IPS-11a (cell line): ENCODE results near the gene CCDC154.

Experiments
- H3K4me3 ChIP-seq: one replicate; pipeline ENCODE4 v1.5.1; 2013; ENCODE audit warnings: low read depth, low read length, control low read depth

Gene CCDC154

GRCh38 chr16:1438229-1439057 lies 5.9 kb downstream of the CCDC154 start:
- H3K4me3 ChIP-seq: no peak overlapping the region

DNA sequence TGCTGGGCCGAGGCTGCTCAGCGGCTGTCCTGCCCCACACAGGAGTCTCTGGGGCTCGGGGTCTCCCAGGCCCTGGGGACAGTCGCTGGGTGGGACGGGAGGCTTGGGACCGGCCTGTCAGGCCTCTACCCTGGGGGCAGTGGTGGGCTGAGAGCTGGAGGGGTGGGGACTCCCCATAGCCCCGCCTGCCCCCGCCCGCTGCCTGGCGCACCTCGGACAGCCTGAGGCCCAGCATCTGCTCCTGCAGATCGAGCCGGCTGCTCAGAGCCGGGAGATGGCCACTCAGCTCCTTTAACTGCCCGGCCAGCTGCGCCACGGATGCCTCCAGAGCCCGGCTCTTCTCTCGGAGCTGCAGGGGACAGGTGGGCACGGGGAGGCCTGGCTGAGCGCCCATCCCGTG lies 6.8 kb downstream of the CCDC154 start:
- no peak overlapping the region for H3K4me3 ChIP-seq

DNA sequence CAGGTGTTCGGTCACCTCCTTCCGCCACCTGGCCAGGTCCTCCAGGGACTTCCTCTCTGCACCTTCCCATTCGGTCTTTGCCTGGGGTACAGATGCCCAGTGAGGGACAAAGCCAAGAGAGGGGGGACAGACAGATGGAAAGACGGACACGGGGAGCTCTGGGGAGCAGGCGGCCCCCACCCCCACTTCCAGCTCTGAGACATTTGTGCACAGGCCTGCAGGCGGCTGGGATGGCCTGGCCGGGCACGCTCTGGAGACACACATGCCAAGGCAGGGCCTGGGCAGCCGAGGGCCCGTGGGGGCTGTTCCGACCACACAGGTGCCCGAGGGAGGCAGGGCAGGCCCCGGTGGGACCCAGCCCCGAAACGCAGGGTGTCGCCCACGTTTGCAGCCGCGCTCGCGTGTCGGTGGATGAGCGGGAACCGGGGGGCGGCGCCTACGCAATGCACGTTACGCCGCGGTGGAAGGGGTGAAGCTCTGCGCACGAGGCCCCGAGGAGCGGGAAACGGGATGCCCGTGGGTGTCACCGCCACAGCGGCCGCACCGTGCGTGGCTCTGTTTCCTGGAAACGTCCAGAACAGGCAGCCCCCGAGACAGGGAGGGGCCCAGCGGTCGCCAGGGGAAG lies 7.5 kb downstream of the CCDC154 start:
- no peak overlapping the region for H3K4me3 ChIP-seq

- no peak overlapping the region for H3K4me3 ChIP-seq
Observed at GRCh38 chr16:1435921-1436697, 8.2 kb downstream of the CCDC154 start.

GRCh38 chr16:1434644-1435592 lies 9.4 kb downstream of the CCDC154 start:
- H3K4me3 ChIP-seq: no peak overlapping the region

GRCh38 chr16:1433756-1434155 lies 10.6 kb downstream of the CCDC154 start:
- H3K4me3 ChIP-seq: no peak overlapping the region

GRCh38 chr16:1433263-1433560 lies 11.1 kb downstream of the CCDC154 start:
- H3K4me3 ChIP-seq: no peak overlapping the region

DNA sequence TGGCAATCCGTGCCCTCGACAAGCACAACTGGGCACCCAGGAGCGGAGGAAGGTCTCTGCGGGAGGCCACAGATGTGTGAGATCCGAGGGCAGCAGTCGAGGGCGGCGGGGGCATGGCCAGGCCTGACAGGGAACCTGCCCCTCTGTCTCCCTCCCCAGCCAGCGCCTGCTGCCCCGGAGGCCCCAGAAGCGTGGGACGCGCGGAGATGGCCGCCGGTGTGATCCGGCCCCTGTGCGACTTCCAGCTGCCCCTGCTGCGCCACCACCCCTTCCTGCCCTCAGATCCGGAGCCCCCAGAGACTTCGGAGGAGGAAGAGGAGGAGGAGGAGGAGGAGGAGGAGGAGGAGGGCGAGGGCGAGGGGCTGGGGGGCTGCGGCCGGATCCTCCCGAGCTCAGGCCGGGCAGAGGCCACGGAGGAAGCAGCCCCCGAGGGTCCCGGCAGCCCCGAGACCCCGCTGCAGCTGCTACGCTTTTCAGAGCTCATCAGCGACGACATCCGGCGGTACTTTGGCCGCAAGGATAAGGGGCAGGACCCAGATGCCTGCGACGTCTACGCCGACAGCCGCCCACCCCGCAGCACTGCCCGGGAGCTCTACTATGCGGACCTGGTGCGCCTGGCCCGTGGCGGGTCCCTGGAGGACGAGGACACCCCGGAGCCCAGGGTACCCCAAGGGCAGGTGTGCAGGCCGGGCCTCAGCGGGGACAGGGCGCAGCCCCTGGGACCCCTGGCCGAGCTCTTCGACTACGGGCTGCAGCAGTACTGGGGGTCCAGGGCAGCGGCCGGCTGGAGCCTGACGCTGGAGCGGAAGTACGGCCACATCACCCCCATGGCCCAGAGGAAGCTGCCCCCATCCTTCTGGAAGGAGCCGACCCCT lies 11.7 kb downstream of the CCDC154 start:
- no peak overlapping the region for H3K4me3 ChIP-seq

GRCh38 chr16:1431497-1432270 lies 12.7 kb downstream of the CCDC154 start:
- H3K4me3 ChIP-seq: no peak overlapping the region

- H3K4me3 ChIP-seq: no peak within 1 kb of the TSS
Observed at GRCh38 chr16:1430759-1431496, 13.4 kb downstream of the CCDC154 start, which contains the start of gene PERCC1. Gene PERCC1, plus strand, starts transcription at chr16:1431078. Its CDS starts 1,516 bp downstream, at chr16:1432594.

- no peak overlapping the region for H3K4me3 ChIP-seq
Observed at GRCh38 chr16:1430214-1430758, 14.1 kb downstream of the CCDC154 start.

- no peak overlapping the region for H3K4me3 ChIP-seq
Observed at GRCh38 chr16:1429631-1430030, 14.7 kb downstream of the CCDC154 start.

GRCh38 chr16:1429012-1429411 lies 15.3 kb downstream of the CCDC154 start:
- H3K4me3 ChIP-seq: no peak overlapping the region

GRCh38 chr16:1428511-1428910 lies 15.8 kb downstream of the CCDC154 start:
- H3K4me3 ChIP-seq: no peak overlapping the region

DNA sequence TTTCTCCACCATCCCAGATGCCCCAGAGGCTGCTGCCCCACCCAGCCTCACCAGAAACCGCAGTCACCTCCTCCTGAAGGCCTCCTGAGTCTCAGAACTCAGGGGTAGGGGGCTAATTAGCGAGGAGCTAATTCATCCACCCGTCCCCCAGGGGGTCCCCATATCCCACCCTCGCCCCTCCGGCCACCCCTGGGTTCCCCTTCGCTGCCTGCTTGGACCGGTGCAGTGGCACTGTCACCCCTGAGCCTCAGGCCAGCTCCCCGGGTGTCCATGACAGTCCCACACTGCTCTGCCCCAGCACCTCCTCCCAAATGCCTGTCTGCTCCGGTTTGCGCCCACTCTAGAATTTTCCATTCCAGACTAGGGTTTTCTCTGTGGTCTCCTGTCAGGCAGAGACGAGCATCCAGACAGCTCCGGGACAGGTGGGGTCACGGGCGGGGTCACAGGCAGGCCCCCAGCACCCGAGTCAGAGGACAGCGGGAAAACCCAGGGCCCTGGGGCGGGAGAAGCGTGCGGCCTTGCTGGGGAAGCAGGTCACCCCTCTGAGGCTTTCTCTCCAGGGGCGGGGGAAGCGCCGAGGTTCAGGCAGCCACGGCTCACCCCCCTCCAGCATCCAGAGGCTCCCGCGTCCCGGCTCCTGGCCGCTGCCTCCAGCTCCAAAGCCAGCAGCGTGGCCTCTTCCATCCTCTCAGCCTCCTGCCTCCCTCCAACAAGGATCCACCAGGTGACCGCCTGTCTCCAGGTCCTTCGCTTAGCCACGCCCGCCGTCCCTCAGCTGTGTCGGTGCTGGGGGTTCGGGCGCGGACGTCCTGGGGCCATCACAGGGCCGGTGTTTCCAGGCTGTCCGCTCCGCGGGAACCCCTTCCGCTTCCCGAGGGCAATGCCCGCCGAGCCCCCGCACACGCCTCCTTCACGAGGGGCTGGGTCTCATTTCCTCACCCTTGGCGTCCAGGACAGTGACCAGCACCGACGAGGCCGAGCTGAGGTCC lies 16.6 kb downstream of the CCDC154 start:
- no peak overlapping the region for H3K4me3 ChIP-seq

DNA sequence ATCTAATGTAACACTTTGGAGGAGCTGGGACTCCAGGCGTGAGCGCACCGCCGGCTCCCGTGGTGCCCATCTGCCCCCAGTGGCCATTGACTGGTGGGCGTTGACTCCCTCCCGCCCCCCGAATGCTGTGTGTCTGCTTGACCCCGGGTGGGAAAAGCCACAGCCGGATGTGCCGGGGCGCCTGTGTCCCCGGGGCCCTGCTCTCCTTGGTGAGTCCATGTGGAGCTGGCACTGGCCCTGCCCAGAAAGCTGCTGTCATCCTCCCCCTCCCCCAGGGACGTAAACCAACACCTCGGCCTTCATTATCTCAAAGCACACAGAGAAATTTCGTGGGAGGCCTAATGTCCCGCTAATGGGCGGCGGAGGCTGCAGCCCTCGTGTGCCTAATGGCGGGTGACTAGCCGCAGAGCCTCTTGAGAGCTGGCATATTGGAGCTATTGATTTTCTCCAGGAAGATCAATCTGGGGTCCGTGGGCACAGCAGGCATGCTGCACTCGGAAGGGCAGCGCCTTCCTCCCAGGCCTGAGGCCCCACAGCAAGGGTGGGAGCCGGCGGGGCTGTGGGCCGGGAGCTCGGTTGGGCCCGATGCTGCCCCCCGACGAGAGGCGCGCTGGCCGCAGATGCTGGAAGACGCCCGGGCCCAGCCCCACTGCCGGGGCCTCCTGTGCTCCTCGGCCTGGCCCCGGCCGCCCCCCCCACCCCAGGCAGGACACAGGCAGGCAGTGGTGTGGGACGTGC lies 17.5 kb downstream of the CCDC154 start:
- H3K4me3 ChIP-seq: no peak overlapping the region
